GM12801 (cell line): ENCODE data around the gene MYO10.

Experiments
- CTCF ChIP-seq: IDR thresholded peaks from one replicate; pipeline ENCODE4 v1.5.1; 2011; ENCODE audit warnings: control low read depth; ENCODE audit not compliant: insufficient read length; ENCODE audit errors: extremely low read depth

Gene MYO10

GRCh38 chr5:16891033-16891432, 45.1 kb downstream of the MYO10 start:
- TF ChIP-seq CTCF = no peak

- no peak for TF ChIP-seq CTCF
These were observed 46.0 kb downstream of the MYO10 start for GRCh38 chr5:16889972-16890519.

- no peak for TF ChIP-seq CTCF
These were observed 46.7 kb downstream of the MYO10 start for GRCh38 chr5:16889203-16889971.

GRCh38 chr5:16888694-16889124, 47.4 kb downstream of the MYO10 start:
- TF ChIP-seq CTCF = no peak

- no peak for TF ChIP-seq CTCF
These were observed 49.2 kb downstream of the MYO10 start for GRCh38 chr5:16886793-16887345.

- no peak for TF ChIP-seq CTCF
These were observed 49.7 kb downstream of the MYO10 start for GRCh38 chr5:16886366-16886736.

- TF ChIP-seq CTCF = no peak
These were observed 50.3 kb downstream of the MYO10 start for GRCh38 chr5:16885635-16886365.
